ENCODE data around the gene HERC4.

DNA sequence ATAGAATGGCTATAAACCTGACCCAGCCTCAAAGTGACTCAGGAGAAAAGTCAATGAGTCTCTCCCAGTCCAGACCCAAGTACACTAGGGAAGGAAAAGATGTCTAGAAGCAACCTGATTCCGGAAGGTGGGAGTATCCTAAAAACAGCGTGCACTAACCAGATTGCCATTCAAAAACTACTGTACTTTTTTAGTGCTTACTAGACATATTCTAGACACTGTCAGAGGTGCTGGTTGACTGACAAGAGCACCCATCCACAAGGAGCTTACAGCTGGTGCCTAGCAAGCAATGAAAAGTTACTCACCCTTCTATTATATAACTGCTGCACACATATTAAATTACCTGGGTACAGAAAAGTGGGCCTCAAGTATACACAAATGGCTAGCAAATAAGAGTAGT is 109.6 kb downstream of the HERC4 start:
- TF ChIP-seq, protein P1, sequence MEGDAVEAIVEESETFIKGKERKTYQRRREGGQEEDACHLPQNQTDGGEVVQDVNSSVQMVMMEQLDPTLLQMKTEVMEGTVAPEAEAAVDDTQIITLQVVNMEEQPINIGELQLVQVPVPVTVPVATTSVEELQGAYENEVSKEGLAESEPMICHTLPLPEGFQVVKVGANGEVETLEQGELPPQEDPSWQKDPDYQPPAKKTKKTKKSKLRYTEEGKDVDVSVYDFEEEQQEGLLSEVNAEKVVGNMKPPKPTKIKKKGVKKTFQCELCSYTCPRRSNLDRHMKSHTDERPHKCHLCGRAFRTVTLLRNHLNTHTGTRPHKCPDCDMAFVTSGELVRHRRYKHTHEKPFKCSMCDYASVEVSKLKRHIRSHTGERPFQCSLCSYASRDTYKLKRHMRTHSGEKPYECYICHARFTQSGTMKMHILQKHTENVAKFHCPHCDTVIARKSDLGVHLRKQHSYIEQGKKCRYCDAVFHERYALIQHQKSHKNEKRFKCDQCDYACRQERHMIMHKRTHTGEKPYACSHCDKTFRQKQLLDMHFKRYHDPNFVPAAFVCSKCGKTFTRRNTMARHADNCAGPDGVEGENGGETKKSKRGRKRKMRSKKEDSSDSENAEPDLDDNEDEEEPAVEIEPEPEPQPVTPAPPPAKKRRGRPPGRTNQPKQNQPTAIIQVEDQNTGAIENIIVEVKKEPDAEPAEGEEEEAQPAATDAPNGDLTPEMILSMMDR (IDR thresholded peaks at IDR 0.05 in 8 of 11, conservative IDR thresholded peaks at IDR 0.05 in 3 of 11): no peak
- TF ChIP-seq POLR2AphosphoS5 (IDR thresholded peaks at IDR 0.05) (no peak), POLR2A (IDR thresholded peaks at IDR 0.05) (no peak)

Data from spleen (tissue), 7 donors.